ENCODE data around the gene OR51G1.

Gene OR51G1

DNA sequence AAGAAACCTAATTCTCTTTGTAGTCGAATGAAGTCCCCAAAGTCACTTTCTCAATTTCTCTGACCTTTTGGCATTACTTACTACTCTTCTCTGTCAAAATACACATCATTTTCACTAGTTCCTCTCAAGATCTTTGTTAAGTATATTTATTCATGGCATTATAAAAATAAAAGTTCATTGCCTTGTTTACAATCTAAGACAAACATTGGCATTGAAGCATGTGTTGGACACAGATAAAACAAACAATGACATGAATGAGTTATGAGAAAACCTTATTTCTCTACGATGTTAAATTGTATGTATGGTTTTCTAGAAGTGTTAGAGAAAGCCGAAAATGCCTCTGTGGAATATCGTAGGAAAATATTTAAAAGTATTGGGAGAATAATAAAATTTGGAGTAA is 8.6 kb upstream of the OR51G1 start:
- TF ChIP-seq, protein P1, sequence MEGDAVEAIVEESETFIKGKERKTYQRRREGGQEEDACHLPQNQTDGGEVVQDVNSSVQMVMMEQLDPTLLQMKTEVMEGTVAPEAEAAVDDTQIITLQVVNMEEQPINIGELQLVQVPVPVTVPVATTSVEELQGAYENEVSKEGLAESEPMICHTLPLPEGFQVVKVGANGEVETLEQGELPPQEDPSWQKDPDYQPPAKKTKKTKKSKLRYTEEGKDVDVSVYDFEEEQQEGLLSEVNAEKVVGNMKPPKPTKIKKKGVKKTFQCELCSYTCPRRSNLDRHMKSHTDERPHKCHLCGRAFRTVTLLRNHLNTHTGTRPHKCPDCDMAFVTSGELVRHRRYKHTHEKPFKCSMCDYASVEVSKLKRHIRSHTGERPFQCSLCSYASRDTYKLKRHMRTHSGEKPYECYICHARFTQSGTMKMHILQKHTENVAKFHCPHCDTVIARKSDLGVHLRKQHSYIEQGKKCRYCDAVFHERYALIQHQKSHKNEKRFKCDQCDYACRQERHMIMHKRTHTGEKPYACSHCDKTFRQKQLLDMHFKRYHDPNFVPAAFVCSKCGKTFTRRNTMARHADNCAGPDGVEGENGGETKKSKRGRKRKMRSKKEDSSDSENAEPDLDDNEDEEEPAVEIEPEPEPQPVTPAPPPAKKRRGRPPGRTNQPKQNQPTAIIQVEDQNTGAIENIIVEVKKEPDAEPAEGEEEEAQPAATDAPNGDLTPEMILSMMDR (IDR thresholded peaks at IDR 0.05; ENCODE audit: low read depth, low read length), result no peak
- no peak overlapping the region for H3K4me3 ChIP-seq (ENCODE audit: low read depth, low read length)

DNA sequence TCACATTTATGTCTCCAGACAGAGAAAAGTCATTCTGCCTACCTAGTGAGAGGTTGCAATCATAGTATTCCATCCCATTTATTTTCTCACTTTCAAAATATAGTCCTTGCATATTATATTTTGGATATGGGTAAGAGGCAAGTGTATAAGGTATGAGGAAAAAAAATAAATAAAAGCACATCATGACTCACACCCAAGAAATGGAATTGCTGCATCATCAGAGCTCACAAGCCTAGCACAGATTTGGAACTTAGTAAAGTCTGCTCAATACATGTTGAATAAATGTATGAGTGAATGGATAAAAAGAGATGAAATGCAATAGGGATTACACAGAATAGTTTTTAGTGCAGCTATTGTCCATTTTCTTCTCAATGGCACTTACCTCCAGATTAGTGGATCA is 2.5 kb upstream of the OR51G1 start:
- TF ChIP-seq, protein P1 (IDR thresholded peaks at IDR 0.05; ENCODE audit: low read depth, low read length), result no peak
- H3K4me3 ChIP-seq (ENCODE audit: low read depth, low read length), result no peak overlapping the region

DNA sequence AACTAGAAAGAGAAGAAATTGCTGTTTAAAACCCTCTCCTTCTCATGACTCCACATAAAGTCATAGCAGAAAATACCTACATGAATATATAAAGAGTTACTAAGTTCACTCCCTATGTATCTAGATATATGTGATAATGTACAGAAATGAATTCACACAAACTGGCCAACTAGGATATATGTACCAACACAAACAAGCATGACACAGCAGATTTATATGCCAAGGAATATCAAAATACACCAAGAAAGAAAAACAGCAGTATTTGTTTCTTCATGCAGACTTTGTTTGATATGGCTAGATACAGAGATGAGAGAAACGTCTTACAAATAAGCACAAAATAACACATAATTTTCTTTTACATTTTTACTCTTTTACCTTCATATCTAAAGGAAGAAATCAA is 1.8 kb downstream of the OR51G1 start:
- TF ChIP-seq, protein P1 (IDR thresholded peaks at IDR 0.05; ENCODE audit: low read depth, low read length), result no peak
- no peak overlapping the region for H3K4me3 ChIP-seq (ENCODE audit: low read depth, low read length)

DNA sequence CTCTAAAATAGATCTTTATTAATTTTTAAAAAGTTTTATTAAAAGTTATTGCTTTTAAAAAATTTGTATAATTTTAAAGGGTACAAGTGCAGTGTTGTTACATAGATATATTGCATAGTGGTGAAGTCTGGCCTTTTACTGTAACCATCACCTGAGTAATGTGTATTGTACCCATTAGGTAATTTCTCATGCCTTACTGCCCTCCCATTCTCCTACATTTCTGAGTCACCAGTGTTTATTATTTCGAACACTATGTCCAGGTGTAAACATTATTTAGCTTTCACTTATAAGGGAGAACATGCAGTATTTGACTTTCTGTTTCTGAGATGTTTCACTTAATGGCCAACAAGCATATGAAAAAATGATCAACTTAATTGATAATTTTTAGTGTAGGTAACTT is 2.3 kb downstream of the OR51G1 start:
- TF ChIP-seq, protein P1 (IDR thresholded peaks at IDR 0.05; ENCODE audit: low read depth, low read length), result no peak
- no peak overlapping the region for H3K4me3 ChIP-seq (ENCODE audit: low read depth, low read length)

DNA sequence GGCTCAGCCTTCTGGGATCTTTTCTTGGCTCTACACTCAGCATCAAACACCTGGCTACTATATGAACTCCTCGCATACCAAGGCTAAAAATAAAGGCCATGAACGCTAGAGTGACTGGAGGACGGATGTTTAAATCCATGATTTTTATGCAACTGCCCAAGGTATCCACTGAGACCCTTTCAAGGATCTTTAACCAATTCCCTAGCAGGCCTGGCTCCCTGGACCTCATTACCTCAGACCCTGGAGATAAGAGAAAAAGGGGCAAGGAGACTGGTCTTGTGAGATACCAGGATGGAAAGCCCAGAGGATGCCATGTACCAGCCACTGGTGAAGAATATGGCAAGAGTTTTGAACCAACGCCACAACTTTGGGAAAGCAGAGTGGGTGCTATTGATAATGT is 4.9 kb downstream of the OR51G1 start, which contains the start of gene OR51G2:
TSS of gene OR51G2 (minus strand) at position 101 of the 400 bp plus-strand sequence. CDS start 3,687 bp downstream, outside the sequence.
- no peak within 1 kb of the TSS for H3K4me3 ChIP-seq (ENCODE audit: low read depth, low read length)
- TF ChIP-seq, protein P1 (IDR thresholded peaks at IDR 0.05; ENCODE audit: low read depth, low read length), result no peak

DNA sequence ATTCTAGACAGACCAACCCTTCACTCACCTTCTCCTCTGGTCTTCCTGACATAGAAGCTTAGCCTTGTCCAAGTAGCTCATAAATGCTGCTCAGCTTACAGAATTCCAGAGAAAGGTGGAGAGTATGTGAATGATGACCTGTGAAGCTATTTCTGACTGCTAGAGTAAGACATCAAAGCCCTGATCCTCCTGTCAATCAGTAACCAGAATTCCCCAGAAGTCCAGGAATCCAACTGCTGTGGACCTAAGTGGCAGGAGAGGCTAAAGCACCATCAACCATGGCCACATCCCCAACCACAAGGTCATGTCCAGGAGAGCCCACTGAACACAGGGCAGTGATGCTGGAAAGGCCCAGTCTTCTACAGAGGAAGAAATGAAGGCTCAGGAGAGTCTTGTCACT is 7.6 kb downstream of the OR51G1 start:
- TF ChIP-seq, protein P1 (IDR thresholded peaks at IDR 0.05; ENCODE audit: low read depth, low read length), result no peak
- no peak overlapping the region for H3K4me3 ChIP-seq (ENCODE audit: low read depth, low read length)

DNA sequence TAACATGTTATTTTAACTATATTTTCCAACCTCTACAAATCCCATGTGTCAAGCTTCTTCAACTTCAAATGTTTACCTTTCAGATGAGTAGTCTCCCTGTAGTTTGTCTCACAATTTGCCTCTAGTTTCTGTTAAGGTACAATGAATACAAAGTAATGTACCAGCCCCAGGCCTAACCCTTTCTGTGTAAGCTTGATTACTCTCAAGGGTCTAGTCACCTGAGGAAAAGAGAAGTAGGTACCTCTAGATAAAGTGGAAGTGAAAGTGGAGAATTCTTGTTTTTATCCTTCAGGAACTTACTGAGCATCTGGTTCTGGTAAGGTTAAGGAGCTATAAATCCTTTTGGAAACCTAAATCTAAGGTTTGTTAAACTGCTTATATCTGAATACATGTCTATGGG is 20.7 kb downstream of the OR51G1 start, which contains the start of gene OR51A7:
TSS of gene OR51A7 (plus strand) at position 300 of the 400 bp plus-strand sequence. CDS start 3,587 bp downstream, outside the sequence.
- H3K4me3 ChIP-seq (ENCODE audit: low read depth, low read length), result no peak within 1 kb of the TSS
- TF ChIP-seq, protein P1 (IDR thresholded peaks at IDR 0.05; ENCODE audit: low read depth, low read length), result no peak
